Hepatocyte (in vitro differentiated cells): Measurements from ENCODE around the gene MAGI2.

Experiments used
- CTCF ChIP-seq: fragments of 200-600 bp; sonication (generic); IDR thresholded peaks from 2 replicates; pipeline ENCODE4 v1.5.1; 2016; ENCODE audit warnings: antibody characterized with exemption, mild to moderate bottlenecking; ENCODE audit not compliant: poor library complexity
- EZH2 ChIP-seq: fragments of 200-600 bp; sonication (generic); IDR thresholded peaks from 2 replicates; pipeline ENCODE4 v1.6.1; 2016; ENCODE audit warnings: antibody characterized with exemption, mild to moderate bottlenecking, borderline replicate concordance
- EZH2phosphoT487 ChIP-seq: fragments of 200-600 bp; sonication (generic); IDR thresholded peaks from one replicate; pipeline ENCODE4 v1.6.1; 2018; ENCODE audit warnings: antibody characterized with exemption, mild to moderate bottlenecking, low read depth, moderate library complexity; ENCODE audit not compliant: unreplicated experiment, severe bottlenecking

- TF ChIP-seq CTCF (no peak), EZH2 (no peak), EZH2phosphoT487 (no peak)
Measured at GRCh38 chr7:79400222-79400621, 53.2 kb downstream of the MAGI2 start.
